IMR-90 (cell line): ENCODE measurements around the gene MBD2.

Experiments used
- CEBPB ChIP-seq: IDR thresholded peaks from 2 replicates; pipeline ENCODE4 v1.6.1; 2012; ENCODE audit warnings: low read depth, low read length, improper control_type of control experiment
- CTCF ChIP-seq: conservative IDR thresholded peaks from 2 replicates; pipeline ENCODE4 v1.5.1; 2012; ENCODE audit warnings: mild to moderate bottlenecking, low read depth, low read length, improper control_type of control experiment
- POLR2A ChIP-seq: IDR thresholded peaks from 2 replicates; pipeline ENCODE4 v1.6.1; 2012; ENCODE audit warnings: mild to moderate bottlenecking, low read depth, low read length

DNA sequence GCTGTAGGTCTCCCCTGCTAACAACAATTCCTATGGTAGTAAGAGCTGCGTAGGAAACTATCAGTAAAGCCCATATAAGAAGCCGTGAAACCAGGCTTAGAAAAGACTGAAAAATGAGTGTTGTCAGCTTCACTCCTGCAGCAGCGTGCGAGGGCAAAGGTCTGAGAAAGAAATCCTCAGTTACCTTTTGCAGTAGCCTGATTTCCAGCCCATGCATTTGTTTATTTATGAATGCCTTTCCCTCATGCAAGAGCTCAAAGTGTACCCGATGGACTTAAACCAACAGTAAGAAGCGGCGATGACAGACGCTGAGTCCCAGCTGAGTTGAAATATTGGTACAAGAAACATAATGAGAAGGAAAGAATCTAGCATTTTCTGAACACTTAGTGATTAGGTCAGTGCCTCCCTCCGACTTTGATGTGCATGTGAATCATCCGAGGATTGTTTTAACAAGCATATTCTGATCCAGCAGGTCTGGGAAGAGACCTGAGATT is 29.8 kb upstream of the MBD2 start:
- TF ChIP-seq CTCF (no peak), CEBPB (no peak), POLR2A (no peak)
